ENCODE results near the gene SSR1.

Gene SSR1

DNA sequence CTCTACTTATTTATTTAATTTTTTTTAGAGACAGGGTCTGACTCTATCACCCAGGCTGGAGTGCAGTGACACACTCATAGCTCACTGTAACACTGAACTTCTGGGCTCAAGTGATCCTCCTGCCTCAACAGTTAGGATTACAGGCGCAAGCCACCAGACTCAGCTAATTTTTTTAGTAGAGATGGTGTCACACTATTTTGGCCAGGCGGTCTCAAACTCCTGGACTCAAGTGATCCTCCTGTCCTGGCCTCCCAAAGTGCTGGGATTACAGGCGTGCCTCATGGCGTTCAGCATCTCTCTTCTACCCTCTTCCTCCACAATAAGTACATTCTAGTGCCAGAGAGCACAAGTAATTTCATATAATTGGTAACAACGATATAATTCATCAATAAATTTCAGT, 5.5 kb downstream of the SSR1 start:
- H3K4me3 ChIP-seq (replicated peaks; ENCODE audit: low read depth, low read length), result no peak overlapping the region
- TF ChIP-seq, protein P1, sequence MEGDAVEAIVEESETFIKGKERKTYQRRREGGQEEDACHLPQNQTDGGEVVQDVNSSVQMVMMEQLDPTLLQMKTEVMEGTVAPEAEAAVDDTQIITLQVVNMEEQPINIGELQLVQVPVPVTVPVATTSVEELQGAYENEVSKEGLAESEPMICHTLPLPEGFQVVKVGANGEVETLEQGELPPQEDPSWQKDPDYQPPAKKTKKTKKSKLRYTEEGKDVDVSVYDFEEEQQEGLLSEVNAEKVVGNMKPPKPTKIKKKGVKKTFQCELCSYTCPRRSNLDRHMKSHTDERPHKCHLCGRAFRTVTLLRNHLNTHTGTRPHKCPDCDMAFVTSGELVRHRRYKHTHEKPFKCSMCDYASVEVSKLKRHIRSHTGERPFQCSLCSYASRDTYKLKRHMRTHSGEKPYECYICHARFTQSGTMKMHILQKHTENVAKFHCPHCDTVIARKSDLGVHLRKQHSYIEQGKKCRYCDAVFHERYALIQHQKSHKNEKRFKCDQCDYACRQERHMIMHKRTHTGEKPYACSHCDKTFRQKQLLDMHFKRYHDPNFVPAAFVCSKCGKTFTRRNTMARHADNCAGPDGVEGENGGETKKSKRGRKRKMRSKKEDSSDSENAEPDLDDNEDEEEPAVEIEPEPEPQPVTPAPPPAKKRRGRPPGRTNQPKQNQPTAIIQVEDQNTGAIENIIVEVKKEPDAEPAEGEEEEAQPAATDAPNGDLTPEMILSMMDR (IDR thresholded peaks at IDR 0.05; ENCODE audit: low read depth, low read length, missing control alignments), result no peak
- DNase-seq (ENCODE audit: extremely low read depth, low read depth), result no peak

DNA sequence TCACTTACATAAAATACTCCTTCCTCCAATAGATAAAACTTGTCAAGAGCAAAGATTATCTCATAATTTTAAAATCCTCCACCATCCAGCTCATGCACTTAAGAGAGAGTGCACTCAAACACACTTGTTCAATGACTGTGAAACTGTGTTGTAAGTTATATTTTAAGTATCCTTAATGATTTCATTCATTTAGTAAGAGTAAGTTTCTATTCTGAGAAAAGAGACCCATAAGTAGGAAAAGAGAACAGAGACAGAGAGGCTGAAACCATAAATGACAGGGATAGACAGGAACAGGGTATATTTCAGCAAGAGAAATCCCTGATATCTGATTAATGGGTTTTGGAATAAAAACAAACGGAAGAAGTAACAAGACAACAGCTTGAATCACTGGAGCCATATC, 8.2 kb downstream of the SSR1 start:
- no peak overlapping the region for H3K4me3 ChIP-seq (replicated peaks; ENCODE audit: low read depth, low read length)
- no peak for DNase-seq (ENCODE audit: extremely low read depth, low read depth)
- TF ChIP-seq, protein P1 (IDR thresholded peaks at IDR 0.05; ENCODE audit: low read depth, low read length, missing control alignments), result no peak

DNA sequence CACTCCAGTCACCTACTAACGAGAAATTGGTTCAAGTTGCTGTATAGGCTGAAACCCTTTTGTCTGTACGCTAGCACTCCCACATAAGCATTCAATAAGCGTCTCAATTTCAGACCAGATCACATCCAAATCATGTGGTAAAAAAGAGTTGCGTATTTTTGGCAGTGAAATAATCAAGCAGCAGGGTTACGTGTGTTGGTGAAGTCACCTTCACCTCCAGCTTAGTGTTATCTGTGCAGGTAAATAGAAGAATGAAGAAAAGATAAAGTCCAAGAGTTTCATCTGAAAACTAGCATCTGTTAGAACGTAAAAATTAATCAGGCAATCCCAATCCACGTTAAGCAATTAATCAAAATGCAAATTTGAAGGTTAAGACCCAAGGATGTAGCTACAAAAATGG, 11.3 kb downstream of the SSR1 start:
- no peak overlapping the region for H3K4me3 ChIP-seq (replicated peaks; ENCODE audit: low read depth, low read length)
- no peak for DNase-seq (ENCODE audit: extremely low read depth, low read depth)
- TF ChIP-seq, protein P1 (IDR thresholded peaks at IDR 0.05; ENCODE audit: low read depth, low read length, missing control alignments), result no peak

- DNase-seq (ENCODE audit: extremely low read depth, low read depth), result no peak
- H3K4me3 ChIP-seq (replicated peaks; ENCODE audit: low read depth, low read length), result no peak overlapping the region
- TF ChIP-seq, protein P1 (IDR thresholded peaks at IDR 0.05; ENCODE audit: low read depth, low read length, missing control alignments), result no peak
Observed at GRCh38 chr6:7300926-7301325, 12.1 kb downstream of the SSR1 start.

- H3K4me3 ChIP-seq (replicated peaks; ENCODE audit: low read depth, low read length), result no peak overlapping the region
- DNase-seq (ENCODE audit: extremely low read depth, low read depth), result no peak
- TF ChIP-seq, protein P1 (IDR thresholded peaks at IDR 0.05; ENCODE audit: low read depth, low read length, missing control alignments), result no peak
Observed at GRCh38 chr6:7298113-7298512, 14.9 kb downstream of the SSR1 start.

DNA sequence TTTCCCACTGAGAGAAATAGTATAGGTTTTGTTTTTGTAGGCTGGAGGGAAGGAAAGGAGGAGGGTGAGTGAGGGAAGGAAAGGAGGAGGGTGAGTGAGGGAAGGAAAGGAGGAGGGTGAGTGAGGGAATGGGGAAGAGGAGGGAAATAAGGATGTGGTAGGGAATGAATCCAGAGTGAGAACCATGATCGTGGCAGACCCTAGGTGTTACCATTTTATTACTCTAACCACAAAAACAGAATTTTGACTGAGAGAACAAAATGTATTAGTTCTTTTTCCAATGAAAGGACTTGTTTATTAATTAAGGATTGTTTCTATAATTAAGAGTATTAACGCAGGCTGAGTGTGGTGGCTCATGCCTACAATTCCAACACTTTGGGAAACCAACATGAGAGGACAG, 16.4 kb downstream of the SSR1 start:
- TF ChIP-seq, protein P1 (IDR thresholded peaks at IDR 0.05; ENCODE audit: low read depth, low read length, missing control alignments), result no peak
- no peak overlapping the region for H3K4me3 ChIP-seq (replicated peaks; ENCODE audit: low read depth, low read length)
- DNase-seq (ENCODE audit: extremely low read depth, low read depth), result no peak

- no peak overlapping the region for H3K4me3 ChIP-seq (replicated peaks; ENCODE audit: low read depth, low read length)
- TF ChIP-seq, protein P1 (IDR thresholded peaks at IDR 0.05; ENCODE audit: low read depth, low read length, missing control alignments), result no peak
- no peak for DNase-seq (ENCODE audit: extremely low read depth, low read depth)
Observed at GRCh38 chr6:7295916-7296315, 17.1 kb downstream of the SSR1 start.

All from HFF-Myc (cell line).